GM12872 (cell line): ENCODE data around the gene PRPS2.

Experiments used
- CTCF ChIP-seq: IDR thresholded peaks from 3 replicates; pipeline ENCODE4 v1.5.1; 2011; ENCODE audit warnings: low read depth, mild to moderate bottlenecking, low read length, moderate library complexity; ENCODE audit not compliant: insufficient read depth

PRPS2 gene

GRCh38 chrX:12843061-12843667 is 52.0 kb downstream of the PRPS2 start:
- no peak for TF ChIP-seq CTCF

GRCh38 chrX:12843668-12844279 is 52.6 kb downstream of the PRPS2 start:
- no peak for TF ChIP-seq CTCF

GRCh38 chrX:12844319-12844718 is 53.1 kb downstream of the PRPS2 start:
- TF ChIP-seq CTCF: no peak

GRCh38 chrX:12865359-12865758 is 74.1 kb downstream of the PRPS2 start:
- no peak for TF ChIP-seq CTCF

- TF ChIP-seq CTCF: no peak
Observed at GRCh38 chrX:12866451-12867377, 75.5 kb downstream of the PRPS2 start, which contains the start of gene TLR7. Gene TLR7, plus strand, starts transcription at chrX:12867072. Its CDS starts 507 bp downstream, at chrX:12867579.

- TF ChIP-seq CTCF: no peak
Observed at GRCh38 chrX:12867685-12868084, 76.5 kb downstream of the PRPS2 start.

GRCh38 chrX:12868747-12869146 is 77.5 kb downstream of the PRPS2 start:
- TF ChIP-seq CTCF: no peak
